Thymus (tissue), 11 donors: ENCODE measurements around the gene FUT7. TPM values are rescaled to one million over a fixed set of nuclear protein-coding genes. Genes with fewer than 3 reads are reported as not detected.
"Not testable (repeated sequence)": the region's sequence is repeated elsewhere in the genome, so short reads cannot be mapped to it uniquely, and the experiment has no call there.

Experiments
- DNase-seq, 9 donors: peaks; one replicate each; pipeline ENCODE4 v3.0.0-alpha.2; 2013; ENCODE audit warnings: low spot score in 9 of 9, low read depth in 6 of 9, missing footprints in 1 of 9
- H3K27ac ChIP-seq, 2 donors: one replicate each; pipeline ENCODE4 v1.5.1; 2013; ENCODE audit warnings: control low read depth in 1 of 2, low read depth in 1 of 2, low read length in 1 of 2, mild to moderate bottlenecking in 1 of 2, moderate library complexity in 1 of 2
- H3K27me3 ChIP-seq, 2 donors: one replicate each; pipeline ENCODE4 v1.5.1; 2013; ENCODE audit warnings: low read length in 1 of 2; ENCODE audit not compliant: control insufficient read depth in 2 of 2, insufficient read depth in 1 of 2
- H3K36me3 ChIP-seq, 2 donors: one replicate each; pipeline ENCODE4 v1.5.1; 2013; ENCODE audit warnings: low read length in 1 of 2, mild to moderate bottlenecking in 1 of 2, moderate library complexity in 1 of 2; ENCODE audit not compliant: control insufficient read depth in 2 of 2, insufficient read depth in 2 of 2
- H3K4me1 ChIP-seq, 2 donors: one replicate each; pipeline ENCODE4 v1.5.1; 2013; ENCODE audit warnings: low read length in 2 of 2; ENCODE audit not compliant: control insufficient read depth in 2 of 2, insufficient read depth in 2 of 2
- H3K4me3 ChIP-seq, 2 donors: one replicate each; pipeline ENCODE4 v1.5.1; 2013; ENCODE audit warnings: low read length in 2 of 2, control low read depth in 1 of 2, mild to moderate bottlenecking in 1 of 2
- H3K9me3 ChIP-seq, 2 donors: one replicate each; pipeline ENCODE4 v1.5.1; 2013; ENCODE audit warnings: low read length in 1 of 2, mild to moderate bottlenecking in 1 of 2; ENCODE audit not compliant: control insufficient read depth in 2 of 2, insufficient read depth in 1 of 2
- WGBS: extraction: QIAGEN DNeasy Blood & Tissue Kit; methylation state at CpG from one replicate; pipeline ENCODE4 v1.1.7; 2013; 5-methylcytosine and 5-hydroxymethylcytosine counted together
- polyA plus RNA-seq: library from polyadenylated mRNA; stranded (reverse); fragments of 200-250 nt; gene quantifications from one replicate; pipeline ENCODE4 v1.2.3, GENCODE V29; 2013
- total RNA-seq: library from RNA; stranded (reverse); fragments of 120-200 nt; gene quantifications from one replicate; pipeline ENCODE4 v1.2.4, GENCODE V29; 2013
- donor health status: healthy.

FUT7 gene
- total and polyA plus RNA-seq, 2 donors = 0.99 to 4.6 TPM

DNA sequence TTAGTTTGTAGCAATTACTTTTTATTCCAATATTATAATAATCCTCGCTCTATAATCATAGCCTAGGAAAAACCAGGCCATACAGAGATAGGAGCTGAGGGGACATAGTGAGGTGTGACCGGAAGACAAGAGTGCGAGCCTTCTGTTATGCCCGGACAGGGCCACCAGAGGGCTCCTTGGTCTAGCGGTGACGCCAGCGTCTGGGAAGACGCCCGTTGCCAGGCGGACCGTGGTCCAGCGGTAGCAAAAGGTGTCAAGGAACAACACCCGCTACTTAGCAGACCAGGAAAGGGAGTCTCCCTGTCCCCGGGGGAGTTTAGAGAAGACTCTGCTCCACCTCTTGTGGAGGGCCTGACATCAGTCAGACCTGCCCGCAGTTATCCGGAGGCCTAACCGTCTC lies 27.6 kb downstream of the FUT7 start:
- DNase-seq, H3K4me1 ChIP-seq, H3K4me3 ChIP-seq, H3K36me3 ChIP-seq, H3K27me3 ChIP-seq, H3K27ac ChIP-seq, H3K9me3 ChIP-seq: not testable (repeated sequence)
- WGBS = 64% methylated on average over 17 of the region's 17 CpGs

DNA sequence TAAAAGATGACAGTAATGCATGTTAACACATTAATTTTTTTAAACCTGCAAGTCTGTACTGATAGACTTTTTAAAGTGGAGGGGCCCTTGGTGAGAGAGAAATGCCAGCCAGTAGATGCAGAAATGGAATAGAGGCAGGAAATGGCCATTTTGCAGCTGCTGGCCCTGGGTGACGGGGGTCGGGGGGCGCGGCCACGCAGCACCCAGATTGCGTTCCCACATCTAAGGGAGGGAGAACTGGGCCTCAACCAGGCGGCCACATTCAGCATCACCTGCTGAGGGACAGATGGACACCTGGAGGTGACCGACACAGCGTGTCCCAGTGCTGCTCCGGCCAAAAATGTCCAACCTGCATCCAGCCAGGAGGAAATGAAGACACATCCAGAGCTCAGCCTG lies 29.2 kb downstream of the FUT7 start:
- H3K4me3 ChIP-seq = no peak overlapping the region
- H3K27ac ChIP-seq = no peak overlapping the region
- H3K9me3 ChIP-seq = peaks cover 0 to 9% of the 10 kb centered on the region in 2 donors
- peaks cover under 1 to 10% of the 10 kb centered on the region in 2 donors for H3K4me1 ChIP-seq
- no peak for DNase-seq
- peaks cover 7 to 18% of the 10 kb centered on the region in 2 donors for H3K27me3 ChIP-seq
- H3K36me3 ChIP-seq = no peaks in the 10 kb centered on the region
- WGBS = 94% methylated on average over 10 of the region's 10 CpGs

DNA sequence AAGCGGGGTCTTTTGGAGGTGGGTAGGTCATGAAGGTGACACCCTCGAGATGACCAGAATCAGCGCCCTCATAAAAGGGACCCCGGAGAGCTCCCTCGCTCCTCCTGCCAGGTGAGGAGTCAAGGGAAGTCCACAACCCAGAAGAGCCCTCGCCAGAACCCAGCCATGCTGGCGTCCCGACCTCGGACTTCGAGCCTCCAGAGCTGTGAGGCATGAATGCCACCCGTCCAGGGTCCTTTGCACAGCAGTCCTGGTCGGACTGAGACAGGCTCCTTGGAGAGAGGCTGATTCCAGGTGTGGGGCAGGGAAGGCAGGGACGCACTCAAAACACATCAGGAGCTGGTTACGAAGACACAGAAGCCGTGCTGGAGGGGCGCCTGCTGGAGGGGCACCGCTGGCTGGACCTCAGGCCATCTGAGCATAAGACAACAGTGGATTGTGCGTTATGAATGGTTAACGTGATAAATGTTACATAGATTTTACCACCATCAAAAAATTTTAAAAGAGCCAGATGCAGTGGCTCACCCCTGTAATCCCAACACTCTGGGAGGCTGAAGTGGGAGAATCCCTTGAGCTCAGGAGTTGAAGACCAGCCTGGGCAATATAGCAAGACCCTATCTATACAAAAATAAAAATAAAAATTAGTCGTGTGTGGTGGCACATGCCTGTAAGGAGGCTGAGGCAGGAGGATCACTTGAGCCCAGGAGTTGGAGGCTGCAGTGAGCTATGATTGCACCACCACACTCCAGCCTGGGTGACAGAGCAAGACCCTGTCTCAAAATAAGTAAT lies 29.8 kb downstream of the FUT7 start:
- no peak for DNase-seq
- Histone ChIP-seq H3K9me3 (peaks cover 0 to 15% of the 10 kb centered on the region in 2 donors), H3K27me3 (peaks cover 10 to 24% of the 10 kb centered on the region in 2 donors), H3K4me1 (peaks cover 5 to 16% of the 10 kb centered on the region in 2 donors), H3K27ac (no peak overlapping the region), H3K4me3 (no peak overlapping the region), H3K36me3 (no peaks in the 10 kb centered on the region)
- 96% methylated on average over 20 of the region's 20 CpGs for WGBS

DNA sequence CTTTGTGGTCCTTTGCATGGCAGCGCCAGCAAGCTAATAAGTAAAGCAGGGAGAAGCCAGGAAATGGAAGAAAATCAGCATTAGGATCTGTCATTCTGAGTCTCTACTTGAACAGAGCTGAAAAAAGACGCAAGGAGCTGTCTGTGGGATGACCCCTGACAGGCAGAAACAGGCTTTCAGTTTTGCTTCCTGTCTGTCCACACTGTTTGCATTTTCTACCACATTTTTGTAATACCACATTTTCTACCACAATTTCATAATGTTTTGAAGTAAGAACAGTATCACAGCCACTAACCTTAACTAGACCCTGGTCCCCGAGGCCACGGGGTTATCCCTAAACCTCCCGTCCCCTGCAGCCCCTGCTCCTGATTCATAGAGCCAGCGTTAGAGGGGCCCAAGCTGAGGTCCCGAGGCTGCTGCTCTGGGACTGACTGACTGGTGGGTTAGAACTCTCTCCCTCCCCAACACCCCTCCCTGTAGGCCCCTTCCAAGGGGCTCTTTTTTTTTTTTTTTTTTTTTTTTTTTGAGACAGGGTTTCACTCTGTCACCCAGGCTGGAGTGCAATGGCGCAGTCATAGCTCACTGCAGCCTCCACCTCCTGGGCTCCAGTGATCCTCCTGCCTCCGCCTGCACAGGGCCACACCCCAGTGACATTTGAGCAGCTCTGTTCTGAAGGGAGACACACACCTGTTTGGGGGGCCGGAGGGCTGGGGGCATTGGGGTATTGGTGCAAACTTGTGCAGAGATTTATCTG lies 31.5 kb downstream of the FUT7 start:
- Histone ChIP-seq H3K4me1 (peaks cover 16 to 33% of the 10 kb centered on the region in 2 donors), H3K36me3 (no peaks in the 10 kb centered on the region), H3K27ac (peak overlapping the region in 1 of 2 donors; percentile 65), H3K27me3 (peaks cover 17 to 41% of the 10 kb centered on the region in 2 donors), H3K9me3 (peaks cover 0 to 21% of the 10 kb centered on the region in 2 donors), H3K4me3 (no peak overlapping the region)
- DNase-seq = no peak
- WGBS = 56% methylated on average over 10 of the region's 10 CpGs

DNA sequence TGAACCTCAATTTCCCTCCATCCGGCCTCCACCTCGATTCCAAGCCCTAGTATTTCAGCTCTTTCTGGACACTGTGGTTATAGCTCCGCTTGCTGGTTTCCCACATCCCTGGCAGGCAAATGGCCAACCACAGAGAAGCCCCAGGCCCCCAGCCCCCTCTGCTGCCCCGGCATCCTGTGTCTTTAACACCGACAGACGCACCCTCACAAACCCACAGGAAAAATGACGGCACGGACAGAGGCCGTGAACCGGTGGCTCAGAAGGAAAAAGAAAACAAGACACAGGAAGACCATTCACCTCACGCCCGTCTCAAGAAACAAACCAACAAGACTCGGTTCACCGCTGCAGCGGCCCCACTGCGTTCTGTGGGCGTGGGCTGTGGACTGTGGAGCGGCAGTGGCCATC lies 34.1 kb downstream of the FUT7 start:
- 6% methylated on average over 18 of the region's 18 CpGs for WGBS
- H3K4me3 ChIP-seq = no peak overlapping the region
- peaks cover 17 to 57% of the 10 kb centered on the region in 2 donors for H3K27me3 ChIP-seq
- peak overlapping the region in 1 of 2 donors; percentile 2 for H3K27ac ChIP-seq
- peaks cover 24 to 53% of the 10 kb centered on the region in 2 donors for H3K4me1 ChIP-seq
- peaks cover 8 to 16% of the 10 kb centered on the region in 2 donors for H3K36me3 ChIP-seq
- H3K9me3 ChIP-seq = peaks cover 0 to 19% of the 10 kb centered on the region in 2 donors
- DNase-seq = no peak

DNA sequence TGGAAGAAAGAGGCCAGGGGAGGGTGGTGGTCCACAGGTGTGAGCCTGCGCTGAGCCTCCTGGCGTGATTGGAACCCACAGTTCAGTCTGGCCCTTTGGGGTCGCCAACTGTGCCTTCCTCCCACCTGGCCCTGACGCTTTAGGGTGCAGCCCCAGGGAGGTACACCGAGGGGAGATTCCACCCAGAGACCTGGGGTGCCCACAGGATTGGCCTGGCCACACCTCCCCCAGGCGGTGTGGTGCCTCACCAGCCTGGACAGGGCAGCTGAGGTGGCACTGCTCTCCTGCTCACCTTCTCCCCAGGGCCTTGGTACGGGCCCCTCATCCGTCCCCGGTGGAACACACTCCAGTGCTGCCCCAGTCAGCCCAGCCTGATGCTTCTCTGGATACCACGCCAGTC lies 34.5 kb downstream of the FUT7 start:
- peaks cover 0 to 19% of the 10 kb centered on the region in 2 donors for H3K9me3 ChIP-seq
- H3K27me3 ChIP-seq = peaks cover 17 to 54% of the 10 kb centered on the region in 2 donors
- H3K4me3 ChIP-seq = no peak overlapping the region
- H3K36me3 ChIP-seq = peaks cover 8 to 16% of the 10 kb centered on the region in 2 donors
- WGBS = 62% methylated on average over 10 of the region's 10 CpGs
- H3K27ac ChIP-seq = no peak overlapping the region
- H3K4me1 ChIP-seq = peaks cover 25 to 58% of the 10 kb centered on the region in 2 donors
- no peak for DNase-seq

GRCh38 chr9:136996361-136997292 lies 35.3 kb downstream of the FUT7 start, which contains the start of gene CLIC3:
Gene CLIC3 (minus strand): TSS chr9:136996568. CDS start chr9:136996543, 25 bp downstream.
- DNase-seq = peak in 8 of 9 donors; percentile 21 to 86 (median 61)
- WGBS = 10% methylated on average over 35 of the region's 35 CpGs
- Histone ChIP-seq H3K4me1 (peaks cover 25 to 58% of the 10 kb centered on the region in 2 donors), H3K4me3 (peak within 1 kb of the TSS; percentile 26 to 58), H3K27me3 (peaks cover 17 to 54% of the 10 kb centered on the region in 2 donors), H3K9me3 (peaks cover 0 to 19% of the 10 kb centered on the region in 2 donors), H3K36me3 (peaks cover 8 to 16% of the 10 kb centered on the region in 2 donors), H3K27ac (peak within 1 kb of the TSS; percentile 53 to 57)

- WGBS = 66% methylated on average over 12 of the region's 12 CpGs
- Histone ChIP-seq H3K27ac (peak overlapping the region; percentile 53 to 57), H3K4me3 (peak overlapping the region; percentile 26 to 58), H3K27me3 (peaks cover 19 to 61% of the 10 kb centered on the region in 2 donors), H3K9me3 (peaks cover 0 to 22% of the 10 kb centered on the region in 2 donors), H3K4me1 (peaks cover 25 to 58% of the 10 kb centered on the region in 2 donors), H3K36me3 (peaks cover 8 to 16% of the 10 kb centered on the region in 2 donors)
- no peak for DNase-seq
Measured at GRCh38 chr9:136995772-136996311, 36.0 kb downstream of the FUT7 start.
